Measurements from ENCODE around the gene DRAXIN.

DRAXIN gene, protein sequence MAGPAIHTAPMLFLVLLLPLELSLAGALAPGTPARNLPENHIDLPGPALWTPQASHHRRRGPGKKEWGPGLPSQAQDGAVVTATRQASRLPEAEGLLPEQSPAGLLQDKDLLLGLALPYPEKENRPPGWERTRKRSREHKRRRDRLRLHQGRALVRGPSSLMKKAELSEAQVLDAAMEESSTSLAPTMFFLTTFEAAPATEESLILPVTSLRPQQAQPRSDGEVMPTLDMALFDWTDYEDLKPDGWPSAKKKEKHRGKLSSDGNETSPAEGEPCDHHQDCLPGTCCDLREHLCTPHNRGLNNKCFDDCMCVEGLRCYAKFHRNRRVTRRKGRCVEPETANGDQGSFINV

DNA sequence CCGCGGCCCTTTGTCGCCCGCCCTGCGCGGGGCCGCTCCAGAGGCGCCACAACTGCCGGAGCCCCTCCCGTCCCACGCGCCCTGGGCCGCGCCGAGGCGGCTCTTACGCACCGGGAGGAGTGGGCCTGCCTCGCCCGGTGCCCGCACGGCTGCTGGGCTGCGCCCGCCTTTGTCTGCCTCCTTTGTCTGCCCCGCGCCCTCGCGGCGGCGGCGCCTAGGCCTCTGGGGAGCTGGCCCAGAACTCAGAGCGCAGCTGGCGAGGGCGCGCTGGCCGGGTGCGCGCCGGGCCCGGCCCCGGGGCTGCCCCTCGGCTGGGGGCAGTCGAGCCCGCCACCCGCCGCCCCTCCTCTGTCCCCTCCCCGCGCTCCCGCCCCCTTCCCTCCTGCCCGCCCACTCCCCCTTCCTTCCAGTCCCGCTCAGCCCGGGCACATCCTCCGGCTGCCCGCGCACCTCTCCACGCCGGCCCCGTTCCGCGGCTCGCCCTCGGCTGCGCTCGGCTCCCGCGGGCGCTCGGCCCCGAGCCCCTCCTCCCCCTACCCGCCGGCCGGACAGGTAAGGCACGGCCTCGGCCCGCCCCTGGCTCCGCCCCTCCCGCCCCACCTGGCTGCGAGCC, at the start of gene DRAXIN:
DRAXIN (plus strand) TSS at position 409 of the 613 bp plus-strand sequence. CDS start 14,549 bp downstream, outside the sequence.
- DNase-seq (ENCODE audit: low read depth, low spot score) = peak; percentile 81

DNA sequence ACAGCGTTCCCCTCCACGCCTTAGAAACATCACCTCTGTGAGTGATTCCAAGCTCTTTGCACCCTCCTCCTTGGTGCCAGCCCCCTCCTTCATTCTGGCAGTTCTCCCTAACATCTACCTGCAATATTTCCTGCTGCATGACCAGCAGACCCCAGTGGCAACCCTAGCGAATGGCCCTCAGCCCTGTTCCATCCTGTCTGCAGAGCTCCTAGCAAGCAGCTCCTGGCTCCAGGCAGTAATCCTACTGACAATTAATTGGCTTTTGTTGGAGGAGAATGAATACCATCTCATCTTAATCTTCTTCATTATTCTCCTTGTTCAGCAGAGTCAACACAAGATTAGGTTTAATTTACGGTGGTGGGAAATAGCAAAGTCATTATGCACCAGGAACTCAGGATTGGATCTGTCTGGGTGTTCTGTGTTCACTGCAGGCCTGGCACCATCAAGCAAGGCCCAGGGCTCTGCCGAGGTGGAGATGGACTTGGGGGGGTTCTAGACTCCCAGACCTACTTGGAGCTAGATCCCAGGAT, 49.7 kb upstream of the DRAXIN start:
- no peak for DNase-seq (ENCODE audit: low read depth, low spot score)

- peak; percentile 82 for DNase-seq (ENCODE audit: low read depth, low spot score)
These were observed 49.0 kb upstream of the DRAXIN start for GRCh38 chr1:11642418-11643017.

DNA sequence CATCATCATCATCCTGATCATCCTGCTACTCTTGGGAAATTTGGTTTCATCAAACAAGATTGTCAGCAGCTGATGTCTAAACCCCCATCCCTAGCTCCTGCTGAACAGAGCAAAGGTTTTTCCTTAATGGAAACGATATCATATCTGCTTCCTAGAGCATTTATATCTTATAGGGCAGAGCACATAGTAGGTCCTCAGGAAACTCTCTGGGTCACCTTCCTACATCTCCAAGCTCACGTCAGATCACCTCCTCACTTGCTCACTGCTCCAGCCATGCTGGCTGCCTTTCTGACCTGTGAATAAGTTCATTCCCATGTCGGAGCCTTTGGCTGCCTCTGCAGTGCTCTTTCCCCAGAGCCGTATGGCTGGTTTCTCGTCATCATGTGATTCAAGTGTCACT, 47.7 kb upstream of the DRAXIN start:
- no peak for DNase-seq (ENCODE audit: low read depth, low spot score)

GRCh38 chr1:11645270-11645669, 46.2 kb upstream of the DRAXIN start:
- DNase-seq (ENCODE audit: low read depth, low spot score) = no peak

DNA sequence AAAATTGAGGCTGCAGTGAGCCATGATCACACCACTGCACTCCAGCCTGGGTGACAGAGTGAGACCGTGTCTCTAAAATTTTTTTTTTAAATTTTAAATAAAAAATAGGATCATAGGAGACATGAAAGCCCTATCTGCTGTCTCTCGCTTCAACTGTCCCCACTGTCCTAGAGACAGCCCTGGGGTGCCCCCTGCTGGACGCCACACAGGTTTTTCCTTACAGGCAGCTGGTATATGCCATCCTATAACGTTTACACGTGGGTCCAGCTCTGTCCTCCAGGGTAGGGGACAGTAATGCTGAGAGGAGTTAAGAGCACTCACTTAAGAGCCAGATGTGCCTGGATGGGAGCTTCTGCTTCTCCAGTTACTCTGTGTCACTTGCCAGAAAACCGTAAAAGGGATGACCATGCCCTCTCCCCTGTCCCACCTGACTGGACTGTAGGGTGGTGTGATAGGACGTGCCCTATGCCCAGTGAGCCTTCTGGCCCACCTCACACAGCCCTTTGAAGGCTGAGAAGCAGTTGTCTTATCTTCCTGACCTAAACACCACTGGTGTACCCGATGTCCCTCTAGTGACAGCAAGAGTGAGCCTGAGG, 45.7 kb upstream of the DRAXIN start:
- peak; percentile 82 for DNase-seq (ENCODE audit: low read depth, low spot score)

- no peak for DNase-seq (ENCODE audit: low read depth, low spot score)
These were observed 45.2 kb upstream of the DRAXIN start for GRCh38 chr1:11646317-11646716.

DNA sequence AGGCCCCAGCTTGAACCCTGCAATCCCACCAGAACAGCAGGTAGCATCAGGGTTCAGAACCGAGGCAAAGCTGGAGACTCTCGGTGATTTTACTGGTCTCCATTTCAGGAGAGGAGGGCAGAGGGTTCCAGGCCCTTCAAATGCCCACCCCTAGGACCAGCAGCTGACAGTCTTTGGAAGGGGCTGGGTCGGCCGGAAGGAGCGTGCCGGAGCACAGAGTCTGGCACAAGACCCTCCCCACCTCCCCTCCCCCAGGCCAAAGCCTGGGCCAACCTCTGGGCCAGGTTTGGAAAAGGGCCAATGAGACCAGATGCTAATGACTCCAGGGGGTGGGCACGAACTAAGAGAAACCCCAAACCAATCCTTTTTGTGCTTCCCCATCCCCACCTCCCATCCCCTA, 44.2 kb upstream of the DRAXIN start:
- DNase-seq (ENCODE audit: low read depth, low spot score) = no peak

DNA sequence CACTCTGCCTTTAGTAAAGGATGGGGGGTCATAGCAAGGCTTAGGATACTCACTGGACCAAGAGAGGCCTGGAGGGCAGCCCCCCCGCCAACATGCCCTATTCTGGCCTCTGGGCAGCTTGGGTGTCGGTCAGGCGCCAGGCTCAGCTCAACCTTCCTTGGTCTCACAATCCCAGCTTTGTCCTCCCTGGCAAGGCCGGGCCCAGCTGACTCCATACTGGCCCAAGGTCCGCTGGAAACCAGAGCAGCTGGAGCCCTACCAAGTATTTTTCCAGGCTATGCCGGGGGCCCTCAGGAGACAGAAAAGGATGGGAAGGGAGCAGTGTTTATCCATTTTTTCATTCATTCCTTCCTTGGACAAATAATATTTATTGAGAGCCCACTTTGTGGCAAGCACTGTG, 43.5 kb upstream of the DRAXIN start:
- DNase-seq (ENCODE audit: low read depth, low spot score) = no peak

DNA sequence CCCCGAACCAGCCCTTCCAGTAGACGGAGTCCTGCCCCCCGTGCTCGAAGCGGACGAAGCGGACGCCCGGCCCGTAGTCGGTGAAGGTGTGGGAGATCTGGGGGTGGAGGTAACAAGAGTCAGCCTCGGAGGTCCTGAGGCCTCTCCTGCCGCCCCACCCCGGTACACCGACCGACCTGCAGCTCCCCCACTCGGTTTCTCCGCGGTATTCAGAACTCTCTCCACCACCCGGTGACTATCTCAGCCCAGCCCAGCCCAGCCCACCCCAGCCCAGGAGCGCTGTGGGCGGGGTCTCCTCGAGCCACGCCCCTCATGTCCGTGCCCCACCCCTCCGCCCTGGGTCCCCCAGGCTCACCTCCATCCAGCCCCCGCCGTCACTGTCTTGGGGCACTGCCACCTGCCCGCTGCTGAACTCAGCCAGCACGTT, 42.8 kb upstream of the DRAXIN start:
- DNase-seq (ENCODE audit: low read depth, low spot score) = peak; percentile 42

DNA sequence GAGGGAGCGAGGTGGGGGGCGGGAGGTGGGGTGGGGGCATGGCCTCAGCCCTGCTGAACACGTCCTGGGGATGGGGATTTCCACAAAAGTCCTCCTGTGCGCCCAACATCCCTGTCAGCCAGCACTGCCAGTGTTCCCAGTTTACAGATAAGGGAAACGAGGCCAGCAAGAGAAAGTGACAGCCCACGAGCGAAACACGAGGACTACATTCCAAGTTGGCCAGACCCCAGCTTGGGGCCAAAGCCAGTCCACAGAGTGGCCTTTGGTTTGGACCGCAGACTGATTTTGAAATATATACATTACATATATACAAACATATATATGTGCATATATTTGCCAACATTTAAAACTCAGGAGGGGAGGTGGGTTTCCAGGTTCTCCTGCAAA, 42.3 kb upstream of the DRAXIN start:
- DNase-seq (ENCODE audit: low read depth, low spot score) = no peak

DNA sequence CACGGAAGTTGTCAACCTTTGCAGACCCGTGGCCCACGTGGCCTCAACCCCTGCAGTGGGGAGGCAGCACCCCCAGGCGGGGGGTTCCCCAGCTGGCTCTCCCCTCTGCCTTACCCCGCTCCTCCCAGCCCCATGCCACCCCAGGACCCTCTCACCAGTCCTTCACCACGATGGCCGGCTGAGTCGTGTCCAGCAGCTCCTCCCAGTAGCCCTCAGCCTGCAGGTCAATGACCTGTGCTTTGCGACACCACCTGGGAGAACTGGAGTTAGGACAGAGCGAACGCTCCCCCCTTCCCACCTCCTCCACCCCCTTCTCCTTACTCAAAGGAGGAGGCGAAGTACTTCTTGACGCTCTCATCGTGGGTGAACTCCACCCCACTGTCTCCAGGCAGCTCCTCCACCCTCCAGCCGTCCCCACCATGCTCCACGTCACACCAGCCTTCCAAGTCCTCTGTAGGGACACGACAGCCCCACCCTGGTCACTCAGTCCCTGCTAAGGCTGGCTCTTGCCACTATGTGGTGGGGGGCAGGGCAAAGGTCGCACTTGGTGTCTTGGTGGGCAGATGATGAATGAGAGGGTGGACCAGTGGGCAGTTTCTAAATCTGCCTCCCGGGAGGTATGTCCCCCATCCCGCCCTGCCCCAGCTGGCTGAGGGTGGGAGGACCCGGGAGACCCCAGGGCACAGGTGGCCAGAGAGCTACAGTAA, 41.7 kb upstream of the DRAXIN start:
- DNase-seq (ENCODE audit: low read depth, low spot score) = no peak

GRCh38 chr1:11650331-11650991, 41.0 kb upstream of the DRAXIN start:
- peak; percentile 87 for DNase-seq (ENCODE audit: low read depth, low spot score)

DNA sequence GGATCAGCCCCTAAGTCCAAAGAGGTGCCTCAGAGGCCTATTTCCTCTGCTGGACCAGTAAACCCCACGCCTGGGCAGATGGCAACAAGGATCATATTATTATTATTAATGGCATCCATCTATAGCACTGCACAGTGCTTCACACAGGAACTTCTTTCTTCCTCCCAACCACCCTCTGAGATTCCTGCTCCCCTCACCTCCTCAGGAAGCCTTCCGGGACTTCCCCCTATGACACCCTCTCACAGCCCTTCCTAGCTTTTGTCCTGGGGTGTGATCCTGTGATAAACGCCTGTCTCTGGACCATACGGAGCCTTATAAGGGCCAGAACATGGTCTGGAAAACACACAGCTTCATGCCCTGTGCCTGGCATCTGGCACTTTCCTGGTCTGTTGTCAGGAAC, 40.5 kb upstream of the DRAXIN start:
- no peak for DNase-seq (ENCODE audit: low read depth, low spot score)

GRCh38 chr1:11652203-11652780, 39.2 kb upstream of the DRAXIN start:
- no peak for DNase-seq (ENCODE audit: low read depth, low spot score)

- peak; percentile 82 for DNase-seq (ENCODE audit: low read depth, low spot score)
These were observed 38.2 kb upstream of the DRAXIN start for GRCh38 chr1:11653101-11653860.

DNA sequence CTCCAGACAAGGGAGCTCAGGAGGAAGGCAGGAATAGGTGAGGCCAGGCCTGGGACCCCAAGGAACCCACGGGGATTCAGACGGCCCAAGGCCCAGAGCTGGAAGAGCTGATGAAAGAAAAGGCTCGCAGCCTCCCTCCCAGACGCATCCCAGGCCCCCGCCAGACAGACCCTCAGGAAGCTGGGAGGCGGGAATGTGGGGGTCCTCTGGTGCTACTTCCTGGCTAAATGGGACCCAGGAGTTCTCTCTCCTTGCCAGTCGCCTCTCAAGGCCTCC, 37.7 kb upstream of the DRAXIN start:
- no peak for DNase-seq (ENCODE audit: low read depth, low spot score)

DNA sequence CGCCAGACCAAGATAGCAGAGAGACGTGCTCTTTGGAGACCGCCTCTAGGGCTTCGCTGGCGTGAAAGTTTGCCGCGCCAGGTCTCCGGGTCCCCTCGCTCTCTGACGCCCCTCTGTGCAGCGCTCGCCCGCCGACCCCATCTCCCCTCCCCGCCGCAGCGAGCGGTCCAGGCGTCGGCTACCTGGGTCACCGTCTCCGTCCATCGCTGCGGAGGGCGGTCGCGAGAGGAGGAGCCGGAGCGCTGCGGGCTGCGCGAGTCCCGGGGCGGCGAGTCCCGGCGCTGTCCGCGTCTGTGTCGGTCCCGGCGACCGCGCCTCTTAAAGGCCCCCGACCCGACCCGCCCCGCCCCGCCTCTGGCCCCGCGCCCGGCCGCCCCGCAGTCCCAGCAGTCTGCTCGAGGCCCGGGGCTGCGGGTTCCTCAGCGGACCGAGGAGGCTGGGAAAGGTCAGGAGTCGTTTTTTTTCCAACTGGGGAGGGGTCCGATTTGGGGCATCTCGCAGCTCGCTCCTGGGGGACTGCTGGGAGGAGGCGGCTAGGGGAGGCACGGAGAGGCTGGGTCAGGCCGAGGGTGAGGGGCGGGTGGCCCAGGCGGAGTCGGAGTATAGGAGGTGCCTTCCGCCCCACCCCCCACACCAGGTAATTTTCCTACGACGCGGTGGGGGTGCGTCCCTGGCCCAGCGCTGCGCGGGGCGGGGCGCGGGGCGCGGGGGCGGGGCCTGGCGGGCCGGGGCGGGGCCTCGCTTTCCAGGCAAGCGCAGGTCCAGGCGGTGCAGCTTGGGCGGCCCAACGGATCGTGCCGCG, 37.2 kb upstream of the DRAXIN start, which contains the start of the genes FBXO2 and FBXO44:
FBXO2 (minus strand) TSS at position 293 of the 802 bp plus-strand sequence; CDS start at position 204, 89 bp downstream.
FBXO44 (plus strand) TSS at position 741 of the 802 bp plus-strand sequence. CDS start 959 bp downstream, outside the sequence.
- peak; percentile 55 for DNase-seq (ENCODE audit: low read depth, low spot score)

Data from astrocyte of the hippocampus (primary cell).